Esophagus squamous epithelium (tissue), 4 donors: ENCODE data around the gene JAZF1.

Experiments used
- POLR2A ChIP-seq, 4 donors: fragments of 450-650 bp; IDR thresholded peaks; one replicate each; pipeline ENCODE4 v1.6.1; 2017; ENCODE audit warnings: antibody characterized with exemption in 4 of 4, mild to moderate bottlenecking in 4 of 4, moderate library complexity in 3 of 4
- TF ChIP-seq, protein P1 (sequence below), 6 experiments: fragments of 450-650 bp in 4 of 6; fragments of 200-600 bp in 2 of 6; sonication (generic) in 2 of 6; IDR thresholded peaks; one replicate each; pipeline ENCODE4 v1.5.1; 2016 to 2019; ENCODE audit warnings: antibody characterized with exemption in 6 of 6, mild to moderate bottlenecking in 4 of 6, moderate library complexity in 4 of 6

DNA sequence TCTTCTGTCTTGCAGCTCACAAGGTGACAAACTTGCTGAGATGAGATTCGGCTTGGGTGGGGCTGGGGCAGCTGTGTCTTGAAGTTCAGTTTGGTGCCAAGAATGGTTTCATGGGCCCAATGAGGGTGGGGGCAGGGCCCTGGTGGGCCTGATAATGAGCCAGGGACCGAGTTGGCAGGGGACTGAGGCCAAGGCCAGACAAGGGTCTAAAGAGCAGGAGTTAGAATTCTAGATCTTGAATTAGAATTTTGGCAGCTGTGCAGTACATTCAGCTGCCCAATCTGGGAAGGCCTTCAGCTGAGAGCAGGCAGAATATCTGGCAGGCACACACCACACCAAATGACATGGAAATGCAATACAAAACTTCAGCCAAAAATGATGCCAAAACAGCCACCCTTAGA is 1.5 kb upstream of the JAZF1 start:
- no peak for TF ChIP-seq POLR2A (IDR thresholded peaks at IDR 0.05)
- TF ChIP-seq, protein P1, sequence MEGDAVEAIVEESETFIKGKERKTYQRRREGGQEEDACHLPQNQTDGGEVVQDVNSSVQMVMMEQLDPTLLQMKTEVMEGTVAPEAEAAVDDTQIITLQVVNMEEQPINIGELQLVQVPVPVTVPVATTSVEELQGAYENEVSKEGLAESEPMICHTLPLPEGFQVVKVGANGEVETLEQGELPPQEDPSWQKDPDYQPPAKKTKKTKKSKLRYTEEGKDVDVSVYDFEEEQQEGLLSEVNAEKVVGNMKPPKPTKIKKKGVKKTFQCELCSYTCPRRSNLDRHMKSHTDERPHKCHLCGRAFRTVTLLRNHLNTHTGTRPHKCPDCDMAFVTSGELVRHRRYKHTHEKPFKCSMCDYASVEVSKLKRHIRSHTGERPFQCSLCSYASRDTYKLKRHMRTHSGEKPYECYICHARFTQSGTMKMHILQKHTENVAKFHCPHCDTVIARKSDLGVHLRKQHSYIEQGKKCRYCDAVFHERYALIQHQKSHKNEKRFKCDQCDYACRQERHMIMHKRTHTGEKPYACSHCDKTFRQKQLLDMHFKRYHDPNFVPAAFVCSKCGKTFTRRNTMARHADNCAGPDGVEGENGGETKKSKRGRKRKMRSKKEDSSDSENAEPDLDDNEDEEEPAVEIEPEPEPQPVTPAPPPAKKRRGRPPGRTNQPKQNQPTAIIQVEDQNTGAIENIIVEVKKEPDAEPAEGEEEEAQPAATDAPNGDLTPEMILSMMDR (IDR thresholded peaks at IDR 0.05) = no peak
